ENCODE results near the gene NGEF. TPM values are rescaled to one million over a fixed set of nuclear protein-coding genes. Genes with fewer than 3 reads are reported as not detected.
A peak's percentile ranks its signal among the peaks of the same experiment; 100 is the strongest.

Gene NGEF
- total RNA-seq, 2 donors from 2014 or later = 0.81 to 3.6 TPM

DNA sequence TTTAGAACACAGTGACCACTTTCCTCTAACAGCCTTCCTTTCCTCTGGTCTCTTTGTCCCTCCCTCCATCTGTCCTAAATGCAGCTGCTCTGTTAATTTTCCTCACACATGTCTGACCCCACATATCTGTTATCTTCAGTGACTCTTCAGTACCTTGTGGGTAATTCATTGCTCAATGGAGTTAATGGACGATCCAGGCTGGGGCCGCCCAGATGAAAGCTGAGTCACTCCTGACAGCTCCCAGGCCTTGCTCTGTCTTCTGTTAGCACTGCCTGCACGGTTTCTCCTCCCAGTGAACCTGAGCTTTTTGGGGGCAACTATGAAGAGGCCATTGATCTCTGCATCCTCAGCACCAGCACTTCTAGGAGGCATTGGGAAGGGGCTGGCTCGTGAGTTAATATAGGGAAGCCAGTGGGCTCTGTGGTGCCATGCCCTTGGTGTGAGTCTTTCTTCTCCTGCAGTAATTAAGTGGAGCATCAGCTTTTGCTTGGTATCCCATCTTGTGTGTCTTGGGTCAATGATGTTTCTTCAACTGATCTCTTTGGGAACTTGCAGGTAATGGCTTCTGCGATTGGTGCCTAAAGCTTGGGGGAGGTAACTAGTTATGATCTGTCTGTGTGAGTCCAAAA, 75.7 kb downstream of the NGEF start:
- no peaks in the 10 kb centered on the region for H3K9me3 ChIP-seq
- DNase-seq (ENCODE audit: low spot score) = no peak
- no peak for ATAC-seq (ENCODE audit: insufficient number of reproducible peaks, low FRiP score, low read depth)
- H3K36me3 ChIP-seq = no peaks in the 10 kb centered on the region
- no peak overlapping the region for H3K4me3 ChIP-seq
- H3K4me1 ChIP-seq (ENCODE audit: control insufficient read depth in 1 of 2, low read depth in 2 of 2) = no peaks in the 10 kb centered on the region
- H3K27ac ChIP-seq = no peak overlapping the region
- no peaks in the 10 kb centered on the region for H3K27me3 ChIP-seq (replicated peaks; ENCODE audit: insufficient read depth)
- TF ChIP-seq, protein P1, sequence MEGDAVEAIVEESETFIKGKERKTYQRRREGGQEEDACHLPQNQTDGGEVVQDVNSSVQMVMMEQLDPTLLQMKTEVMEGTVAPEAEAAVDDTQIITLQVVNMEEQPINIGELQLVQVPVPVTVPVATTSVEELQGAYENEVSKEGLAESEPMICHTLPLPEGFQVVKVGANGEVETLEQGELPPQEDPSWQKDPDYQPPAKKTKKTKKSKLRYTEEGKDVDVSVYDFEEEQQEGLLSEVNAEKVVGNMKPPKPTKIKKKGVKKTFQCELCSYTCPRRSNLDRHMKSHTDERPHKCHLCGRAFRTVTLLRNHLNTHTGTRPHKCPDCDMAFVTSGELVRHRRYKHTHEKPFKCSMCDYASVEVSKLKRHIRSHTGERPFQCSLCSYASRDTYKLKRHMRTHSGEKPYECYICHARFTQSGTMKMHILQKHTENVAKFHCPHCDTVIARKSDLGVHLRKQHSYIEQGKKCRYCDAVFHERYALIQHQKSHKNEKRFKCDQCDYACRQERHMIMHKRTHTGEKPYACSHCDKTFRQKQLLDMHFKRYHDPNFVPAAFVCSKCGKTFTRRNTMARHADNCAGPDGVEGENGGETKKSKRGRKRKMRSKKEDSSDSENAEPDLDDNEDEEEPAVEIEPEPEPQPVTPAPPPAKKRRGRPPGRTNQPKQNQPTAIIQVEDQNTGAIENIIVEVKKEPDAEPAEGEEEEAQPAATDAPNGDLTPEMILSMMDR (IDR thresholded peaks at IDR 0.05) = no peak

DNA sequence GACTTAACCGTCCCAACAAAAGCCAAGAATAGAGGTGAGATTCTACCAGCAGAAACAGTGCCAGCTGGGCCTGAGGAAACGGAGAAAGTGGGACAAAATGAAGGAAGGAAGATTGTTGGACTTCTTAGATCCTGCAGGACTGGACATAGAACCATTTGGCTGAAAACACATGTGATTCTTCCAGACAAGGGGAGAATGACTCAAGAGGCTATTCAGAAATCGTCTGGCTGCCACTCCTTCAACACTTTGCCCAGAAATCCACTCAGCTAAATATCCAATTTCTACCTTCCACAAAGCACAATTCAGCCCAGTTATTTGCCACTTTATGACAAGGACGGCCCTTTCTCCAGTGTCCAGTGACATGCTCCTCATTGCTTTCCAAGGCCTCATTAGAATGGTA, 81.4 kb downstream of the NGEF start:
- DNase-seq (ENCODE audit: low spot score) = no peak
- TF ChIP-seq, protein P1 (IDR thresholded peaks at IDR 0.05) = no peak
- peaks cover 6 to 10% of the 10 kb centered on the region in 2 donors for H3K4me1 ChIP-seq (ENCODE audit: control insufficient read depth in 1 of 2, low read depth in 2 of 2)
- H3K4me3 ChIP-seq = no peak overlapping the region
- H3K27me3 ChIP-seq (replicated peaks; ENCODE audit: insufficient read depth) = no peaks in the 10 kb centered on the region
- ATAC-seq (ENCODE audit: insufficient number of reproducible peaks, low FRiP score, low read depth) = no peak
- H3K9me3 ChIP-seq = no peaks in the 10 kb centered on the region
- no peak overlapping the region for H3K27ac ChIP-seq
- no peaks in the 10 kb centered on the region for H3K36me3 ChIP-seq

DNA sequence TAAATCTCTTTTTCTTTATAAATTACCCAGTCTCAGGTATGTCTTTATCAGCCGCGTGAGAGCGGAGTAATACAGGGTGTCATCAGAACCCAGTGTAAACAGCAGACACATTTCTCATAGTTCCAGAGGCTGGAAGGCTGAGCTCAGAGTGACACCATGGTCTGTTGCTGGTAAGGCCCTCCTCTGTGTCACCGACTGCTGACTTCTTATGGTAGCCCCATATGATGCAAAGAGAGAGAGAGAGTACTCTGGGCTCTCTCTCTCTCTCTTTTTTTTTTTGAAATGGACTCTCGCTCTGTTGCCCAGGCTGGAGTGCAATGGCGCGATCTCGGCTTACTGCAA, 83.0 kb downstream of the NGEF start:
- no peaks in the 10 kb centered on the region for H3K36me3 ChIP-seq
- ATAC-seq (ENCODE audit: insufficient number of reproducible peaks, low FRiP score, low read depth) = no peak
- no peak for DNase-seq (ENCODE audit: low spot score)
- TF ChIP-seq, protein P1 (IDR thresholded peaks at IDR 0.05) = no peak
- H3K4me1 ChIP-seq (ENCODE audit: control insufficient read depth in 1 of 2, low read depth in 2 of 2) = peaks cover 6 to 12% of the 10 kb centered on the region in 2 donors
- H3K4me3 ChIP-seq = no peak overlapping the region
- no peaks in the 10 kb centered on the region for H3K9me3 ChIP-seq
- no peak overlapping the region for H3K27ac ChIP-seq
- H3K27me3 ChIP-seq (replicated peaks; ENCODE audit: insufficient read depth) = no peaks in the 10 kb centered on the region

DNA sequence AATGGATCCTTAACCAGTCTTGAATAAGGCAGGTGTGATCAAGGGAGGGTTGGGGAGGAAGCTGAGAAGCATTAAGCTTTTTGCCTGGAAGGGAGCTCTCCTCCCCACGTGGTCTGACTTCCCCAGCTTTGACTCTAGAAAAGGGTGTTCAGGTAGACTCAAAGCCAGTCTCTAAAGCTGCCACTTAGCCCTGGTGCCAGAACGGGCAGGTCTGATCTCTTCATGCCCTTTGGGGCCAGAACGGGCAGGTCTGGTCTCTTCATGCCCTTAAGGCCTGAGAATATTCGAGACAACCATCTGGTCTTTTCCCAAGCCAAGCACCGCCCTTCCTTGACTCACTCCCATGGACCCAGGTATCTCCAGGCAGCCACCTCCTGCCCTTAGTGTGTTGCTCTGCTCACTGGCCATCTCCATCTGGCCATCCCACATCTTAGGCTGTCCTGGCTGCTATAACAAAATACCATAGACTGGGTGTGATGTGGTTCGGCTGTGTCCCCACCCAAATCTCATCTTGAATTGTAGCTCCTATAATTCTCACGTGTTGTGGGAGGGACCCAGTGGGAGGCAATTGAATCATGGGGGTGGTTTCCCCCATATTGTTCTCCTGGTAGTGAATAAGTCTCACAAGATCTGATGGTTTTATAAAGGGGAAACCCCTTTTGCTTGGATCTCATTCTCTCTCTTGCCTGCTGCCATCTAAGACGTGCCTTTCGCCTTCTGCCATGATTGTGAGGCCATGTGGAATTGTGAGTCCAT, 83.6 kb downstream of the NGEF start:
- TF ChIP-seq, protein P1 (IDR thresholded peaks at IDR 0.05) = no peak
- Histone ChIP-seq H3K9me3 (no peaks in the 10 kb centered on the region), H3K4me3 (no peak overlapping the region), H3K4me1 (ENCODE audit: control insufficient read depth in 1 of 2, low read depth in 2 of 2) (peaks cover 6 to 12% of the 10 kb centered on the region in 2 donors), H3K27ac (no peak overlapping the region), H3K36me3 (no peaks in the 10 kb centered on the region), H3K27me3 (replicated peaks; ENCODE audit: insufficient read depth) (no peaks in the 10 kb centered on the region)
- DNase-seq (ENCODE audit: low spot score) = no peak
- no peak for ATAC-seq (ENCODE audit: insufficient number of reproducible peaks, low FRiP score, low read depth)

DNA sequence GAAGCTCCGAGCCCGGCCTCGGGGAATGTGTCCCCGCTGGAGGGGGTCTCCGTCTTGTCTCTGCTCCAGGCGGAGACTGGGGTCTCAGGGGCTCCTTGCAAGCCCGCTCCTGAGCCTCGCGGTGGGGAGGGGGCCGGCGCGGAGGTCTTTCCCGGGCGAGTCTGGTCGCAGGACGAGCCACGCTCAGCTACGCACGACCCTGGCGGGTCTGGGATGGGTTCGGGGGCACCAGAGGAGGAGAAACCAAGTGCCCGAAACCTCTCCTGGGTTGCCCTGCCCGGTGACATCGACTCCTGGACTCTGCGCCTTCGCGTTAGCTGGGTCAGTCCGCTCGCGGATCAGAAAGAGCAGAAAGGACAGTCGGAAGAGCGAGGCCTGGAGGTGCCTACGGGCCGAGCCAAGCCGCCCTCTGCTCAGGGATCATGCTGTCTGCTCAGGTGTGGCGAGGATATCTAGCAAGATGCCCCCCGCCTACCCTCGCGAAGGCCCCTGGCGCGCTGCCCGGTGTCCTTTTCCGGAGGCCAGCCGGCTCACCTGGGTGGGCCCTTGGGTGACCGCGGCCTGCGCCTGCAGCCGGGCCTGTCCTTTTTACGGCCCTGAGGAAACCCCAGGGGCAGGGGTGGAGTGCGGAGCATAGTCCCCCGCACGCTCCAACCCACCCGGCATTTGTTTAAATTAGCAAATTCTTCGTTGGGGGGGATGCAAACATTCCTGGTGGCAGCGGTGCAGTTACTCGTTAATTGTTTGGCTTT, 84.3 kb downstream of the NGEF start:
- no peak overlapping the region for H3K27ac ChIP-seq
- TF ChIP-seq, protein P1 (IDR thresholded peaks at IDR 0.05) = no peak
- H3K4me3 ChIP-seq = peak overlapping the region; percentile 23
- H3K27me3 ChIP-seq (replicated peaks; ENCODE audit: insufficient read depth) = no peaks in the 10 kb centered on the region
- no peaks in the 10 kb centered on the region for H3K36me3 ChIP-seq
- H3K9me3 ChIP-seq = no peaks in the 10 kb centered on the region
- DNase-seq (ENCODE audit: low spot score) = no peak
- no peak for ATAC-seq (ENCODE audit: insufficient number of reproducible peaks, low FRiP score, low read depth)
- H3K4me1 ChIP-seq (ENCODE audit: control insufficient read depth in 1 of 2, low read depth in 2 of 2) = peaks cover 6 to 12% of the 10 kb centered on the region in 2 donors

Data from thoracic aorta (tissue), 2 donors.